HUES48 (cell line): ENCODE results near the gene PKD1.

Experiments
- H3K27ac ChIP-seq: one replicate; pipeline ENCODE4 v1.7.0; 2013; ENCODE audit warnings: low read depth, low read length, inconsistent platforms
- H3K27me3 ChIP-seq: 2 replicates; pipeline ENCODE4 v1.6.1; 2013; ENCODE audit warnings: mild to moderate bottlenecking, low read length; ENCODE audit not compliant: control insufficient read depth, insufficient read depth
- H3K36me3 ChIP-seq: 2 replicates; pipeline ENCODE4 v1.6.1; 2013; ENCODE audit warnings: low read length; ENCODE audit not compliant: control insufficient read depth, insufficient read depth
- H3K4me1 ChIP-seq: 2 replicates; pipeline ENCODE4 v1.6.1; 2013; ENCODE audit warnings: mild to moderate bottlenecking, low read length; ENCODE audit not compliant: control insufficient read depth, insufficient read depth
- H3K4me3 ChIP-seq: 2 replicates; pipeline ENCODE4 v1.5.1; 2013; ENCODE audit warnings: mild to moderate bottlenecking, low read depth, low read length
- H3K9ac ChIP-seq: 2 replicates; pipeline ENCODE4 v1.6.1; 2013; ENCODE audit warnings: mild to moderate bottlenecking, low read depth, low read length, moderate library complexity
- H3K9me3 ChIP-seq: 2 replicates; pipeline ENCODE4 v1.6.1; 2013; ENCODE audit warnings: low read length; ENCODE audit not compliant: control insufficient read depth, insufficient read depth

PKD1 gene

GRCh38 chr16:2177561-2177960, 41.9 kb upstream of the PKD1 start:
- Histone ChIP-seq H3K27ac (no peak overlapping the region), H3K9ac (no peak overlapping the region), H3K27me3 (no peaks in the 10 kb centered on the region), H3K36me3 (peaks cover 47% of the 10 kb centered on the region), H3K4me3 (no peak overlapping the region), H3K9me3 (no peaks in the 10 kb centered on the region), H3K4me1 (no peaks in the 10 kb centered on the region)

GRCh38 chr16:2177101-2177500, 41.4 kb upstream of the PKD1 start:
- Histone ChIP-seq H3K4me3 (no peak overlapping the region), H3K27me3 (no peaks in the 10 kb centered on the region), H3K4me1 (no peaks in the 10 kb centered on the region), H3K9me3 (no peaks in the 10 kb centered on the region), H3K36me3 (peaks cover 50% of the 10 kb centered on the region), H3K9ac (no peak overlapping the region), H3K27ac (no peak overlapping the region)

- no peaks in the 10 kb centered on the region for H3K4me1 ChIP-seq
- H3K9ac ChIP-seq = no peak overlapping the region
- no peak overlapping the region for H3K27ac ChIP-seq
- no peaks in the 10 kb centered on the region for H3K27me3 ChIP-seq
- H3K9me3 ChIP-seq = no peaks in the 10 kb centered on the region
- peaks cover 58% of the 10 kb centered on the region for H3K36me3 ChIP-seq
- no peak overlapping the region for H3K4me3 ChIP-seq
Observed at GRCh38 chr16:2176047-2176446, 40.3 kb upstream of the PKD1 start.

- Histone ChIP-seq H3K27ac (no peak overlapping the region), H3K4me1 (no peaks in the 10 kb centered on the region), H3K36me3 (peaks cover 61% of the 10 kb centered on the region), H3K27me3 (no peaks in the 10 kb centered on the region), H3K9me3 (no peaks in the 10 kb centered on the region), H3K9ac (no peak overlapping the region), H3K4me3 (no peak overlapping the region)
Observed at GRCh38 chr16:2175454-2175853, 39.8 kb upstream of the PKD1 start.

- Histone ChIP-seq H3K4me3 (no peak overlapping the region), H3K9ac (no peak overlapping the region), H3K4me1 (no peaks in the 10 kb centered on the region), H3K36me3 (peaks cover 62% of the 10 kb centered on the region), H3K27me3 (no peaks in the 10 kb centered on the region), H3K9me3 (no peaks in the 10 kb centered on the region), H3K27ac (no peak overlapping the region)
Observed at GRCh38 chr16:2174396-2175131, 38.9 kb upstream of the PKD1 start.

- Histone ChIP-seq H3K4me3 (no peak overlapping the region), H3K36me3 (peaks cover 67% of the 10 kb centered on the region), H3K27me3 (no peaks in the 10 kb centered on the region), H3K9ac (no peak overlapping the region), H3K9me3 (no peaks in the 10 kb centered on the region), H3K27ac (no peak overlapping the region), H3K4me1 (no peaks in the 10 kb centered on the region)
Observed at GRCh38 chr16:2173916-2174315, 38.2 kb upstream of the PKD1 start.

- Histone ChIP-seq H3K27me3 (no peaks in the 10 kb centered on the region), H3K4me3 (no peak overlapping the region), H3K4me1 (no peaks in the 10 kb centered on the region), H3K27ac (no peak overlapping the region), H3K9ac (no peak overlapping the region), H3K9me3 (no peaks in the 10 kb centered on the region), H3K36me3 (peaks cover 72% of the 10 kb centered on the region)
Observed at GRCh38 chr16:2173366-2173765, 37.7 kb upstream of the PKD1 start.

GRCh38 chr16:2172688-2173335, 37.1 kb upstream of the PKD1 start:
- Histone ChIP-seq H3K4me1 (no peaks in the 10 kb centered on the region), H3K27me3 (no peaks in the 10 kb centered on the region), H3K36me3 (peaks cover 77% of the 10 kb centered on the region), H3K9ac (no peak overlapping the region), H3K9me3 (no peaks in the 10 kb centered on the region), H3K4me3 (no peak overlapping the region), H3K27ac (no peak overlapping the region)

GRCh38 chr16:2171601-2172178, 36.0 kb upstream of the PKD1 start:
- H3K36me3 ChIP-seq = peaks cover 80% of the 10 kb centered on the region
- no peak overlapping the region for H3K9ac ChIP-seq
- no peaks in the 10 kb centered on the region for H3K27me3 ChIP-seq
- no peak overlapping the region for H3K27ac ChIP-seq
- H3K4me1 ChIP-seq = no peaks in the 10 kb centered on the region
- no peaks in the 10 kb centered on the region for H3K9me3 ChIP-seq
- no peak overlapping the region for H3K4me3 ChIP-seq

- no peaks in the 10 kb centered on the region for H3K27me3 ChIP-seq
- H3K27ac ChIP-seq = no peak overlapping the region
- H3K36me3 ChIP-seq = peaks cover 81% of the 10 kb centered on the region
- H3K4me3 ChIP-seq = no peak overlapping the region
- no peaks in the 10 kb centered on the region for H3K9me3 ChIP-seq
- no peak overlapping the region for H3K9ac ChIP-seq
- no peaks in the 10 kb centered on the region for H3K4me1 ChIP-seq
Observed at GRCh38 chr16:2170587-2171435, 35.1 kb upstream of the PKD1 start.
